ENCODE results near the gene H2AZ1. TPM values are rescaled to one million over a fixed set of nuclear protein-coding genes. Genes with fewer than 3 reads are reported as not detected.
"Not testable (repeated sequence)": the region's sequence is repeated elsewhere in the genome, so short reads cannot be mapped to it uniquely, and the experiment has no call there.

Gene H2AZ1
- 100 to 1,000 TPM; 140 to 165 TPM for total RNA-seq
- long read RNA-seq, transcript H2AFZ-201 (5 exons, 979 nt), result major isoform, 111 of 116 reads
- long read RNA-seq, partial matches to known transcripts, result 1 of 116 reads
- long read RNA-seq, other reads (novel, unspliced or antisense), result 4 of 116 reads

GRCh38 chr4:99949999-99950912 is at the start of gene H2AZ1:
Gene H2AZ1, minus strand, starts transcription at chr4:99950275. Its CDS starts 105 bp downstream, at chr4:99950170.
- peak; percentile 79 for ATAC-seq
- peak; percentile 99 to 100 for DNase-seq
- intact Hi-C loops (cut with DNase I, micrococcal nuclease), result loop anchor here in 1 of 2 donors (5.0 kb wide), 2 partner anchors 58 to 388 kb away; partner anchors contain the start of genes LAMTOR3 and TRMT10A

GRCh38 chr4:99998062-99998867 is 48.2 kb upstream of the H2AZ1 start:
- intact Hi-C loops (cut with DNase I, micrococcal nuclease), result no loop called here
- no peak for DNase-seq
- peak; percentile 32 for ATAC-seq

- intact Hi-C loops (cut with DNase I, micrococcal nuclease), result no loop called here
- ATAC-seq (no peak), DNase-seq (no peak)
These were observed 41.7 kb upstream of the H2AZ1 start for GRCh38 chr4:99991741-99992140.

GRCh38 chr4:99987681-99988080 is 37.6 kb upstream of the H2AZ1 start:
- DNase-seq (no peak), ATAC-seq (no peak)
- intact Hi-C loops (cut with DNase I, micrococcal nuclease), result no loop called here

- ATAC-seq (no peak), DNase-seq (no peak)
- intact Hi-C loops (cut with DNase I, micrococcal nuclease), result no loop called here
These were observed 36.7 kb upstream of the H2AZ1 start for GRCh38 chr4:99986792-99987191.

GRCh38 chr4:99983289-99983943 is 33.3 kb upstream of the H2AZ1 start:
- intact Hi-C loops (cut with DNase I, micrococcal nuclease), result no loop called here
- ATAC-seq, result no peak
- DNase-seq, result no peak

GRCh38 chr4:99979872-99980271 is 29.8 kb upstream of the H2AZ1 start:
- intact Hi-C loops (cut with DNase I, micrococcal nuclease), result no loop called here
- no peak for DNase-seq
- no peak for ATAC-seq

GRCh38 chr4:99971453-99972111 is 21.5 kb upstream of the H2AZ1 start:
- ATAC-seq (no peak), DNase-seq (no peak)
- intact Hi-C loops (cut with DNase I, micrococcal nuclease), result no loop called here

- ATAC-seq (no peak), DNase-seq (no peak)
- intact Hi-C loops (cut with DNase I, micrococcal nuclease), result no loop called here
These were observed 18.3 kb upstream of the H2AZ1 start for GRCh38 chr4:99968330-99968729.

- no peak for ATAC-seq
- no peak for DNase-seq
- intact Hi-C loops (cut with DNase I, micrococcal nuclease), result no loop called here
These were observed 16.6 kb upstream of the H2AZ1 start for GRCh38 chr4:99966692-99967091.

GRCh38 chr4:99965674-99966350 is 15.7 kb upstream of the H2AZ1 start:
- intact Hi-C loops (cut with DNase I, micrococcal nuclease), result no loop called here
- DNase-seq (no peak), ATAC-seq (no peak)

- intact Hi-C loops (cut with DNase I, micrococcal nuclease), result no loop called here
- no peak for DNase-seq
- no peak for ATAC-seq
These were observed 15.1 kb upstream of the H2AZ1 start for GRCh38 chr4:99965173-99965572.

- no peak for DNase-seq
- no peak for ATAC-seq
- intact Hi-C loops (cut with DNase I, micrococcal nuclease), result no loop called here
These were observed 11.6 kb upstream of the H2AZ1 start for GRCh38 chr4:99961711-99962110.

- DNase-seq, result no peak
- no peak for ATAC-seq
- intact Hi-C loops (cut with DNase I, micrococcal nuclease), result no loop called here
These were observed 10.6 kb upstream of the H2AZ1 start for GRCh38 chr4:99960648-99961047.

GRCh38 chr4:99958207-99958606 is 8.1 kb upstream of the H2AZ1 start:
- DNase-seq; ATAC-seq; intact Hi-C loops (cut with DNase I, micrococcal nuclease): not testable (repeated sequence)

GRCh38 chr4:99950913-99951254 is 809 bp upstream of the H2AZ1 start:
- ATAC-seq (no peak), DNase-seq (no peak)
- intact Hi-C loops (cut with DNase I, micrococcal nuclease), result no loop called here

- intact Hi-C loops (cut with DNase I, micrococcal nuclease), result loop anchor here in 1 of 2 donors (5.0 kb wide), 2 partner anchors 57 to 387 kb away; partner anchors contain the start of genes LAMTOR3 and TRMT10A
- peak; percentile 92 to 95 for DNase-seq
- ATAC-seq, result peak; percentile 44
These were observed 759 bp downstream of the H2AZ1 start for GRCh38 chr4:99949034-99949998.
